Stomach (tissue), 9 donors: ENCODE data around the gene GSG1L. TPM values are rescaled to one million over a fixed set of nuclear protein-coding genes. Genes with fewer than 3 reads are reported as not detected.

Experiments
- DNase-seq, 2 donors: peaks; one replicate each; pipeline versions ENCODE4 v3.0.0 to v3.0.0-alpha.2; 2013 to 2019
- H3K27ac ChIP-seq, 5 donors: fragments of 200-600 bp in 4 of 5; sonication (generic) in 4 of 5; one replicate each; pipeline ENCODE4 v1.5.1; 2013 to 2019; ENCODE audit warnings: mild to moderate bottlenecking in 1 of 5, moderate library complexity in 1 of 5
- H3K27me3 ChIP-seq, 3 donors: fragments of 200-600 bp; sonication (generic); one replicate each; pipeline ENCODE4 v1.5.1; 2017 to 2019; ENCODE audit warnings: mixed run types in 1 of 3
- H3K36me3 ChIP-seq, 4 donors: fragments of 200-600 bp; sonication (generic); 1 replicate in 3 of 4; 2 replicates in 1 of 4; pipeline ENCODE4 v1.5.1; 2016 to 2019
- H3K4me1 ChIP-seq, 4 donors: fragments of 200-600 bp; sonication (generic); one replicate each; pipeline ENCODE4 v1.5.1; 2016 to 2019
- H3K4me3 ChIP-seq, 4 donors: fragments of 200-600 bp; sonication (generic) in 3 of 4; one replicate each; pipeline ENCODE4 v1.5.1; 2016 to 2019; ENCODE audit warnings: mild to moderate bottlenecking in 1 of 4
- H3K9me3 ChIP-seq, 4 donors: fragments of 200-600 bp; sonication (generic); one replicate each; pipeline ENCODE4 v1.5.1; 2016 to 2019
- EP300 ChIP-seq: sonication (generic); formaldehyde crosslinking; IDR thresholded peaks from one replicate; pipeline ENCODE4 v1.6.1; 2017; ENCODE audit warnings: antibody characterized with exemption
- POLR2A ChIP-seq, 4 donors: fragments of 450-650 bp; IDR thresholded peaks; one replicate each; pipeline ENCODE4 v1.6.1; 2016; ENCODE audit warnings: antibody characterized with exemption in 4 of 4, control low read depth in 2 of 4, mild to moderate bottlenecking in 1 of 4, moderate library complexity in 1 of 4
- POLR2AphosphoS5 ChIP-seq, 3 donors: sonication (generic); formaldehyde crosslinking; IDR thresholded peaks; one replicate each; pipeline ENCODE4 v1.6.1; 2016; ENCODE audit warnings: antibody characterized with exemption in 3 of 3
- WGBS, 5 donors: extraction: QIAGEN DNeasy Blood & Tissue Kit in 3 of 5; methylation state at CpG; one replicate each; pipeline versions ENCODE4 v1.1.5 to v1.1.7; 2013 to 2018; 5-methylcytosine and 5-hydroxymethylcytosine counted together
- intact Hi-C: fragments of 100-400 bp; cut with DNase I; formaldehyde crosslinking; loops from one replicate; pipeline ENCODE4 v1.15.1; 2023; ENCODE audit warnings: low total_unique reads
- polyA plus RNA-seq, 3 donors: library from polyadenylated mRNA; stranded (reverse); fragments of 200-250 nt; gene quantifications; one replicate each; pipeline ENCODE4 v1.2.3, GENCODE V29; 2013
- total RNA-seq, 5 donors: library from RNA; depleted of rRNA; stranded (reverse); fragments of >200 nt; gene quantifications; one replicate each; pipeline versions ENCODE4 v1.1.0 to v1.2.3, GENCODE V29; 2014 to 2016
- TF ChIP-seq, protein P1 (sequence below), 7 experiments: fragments of 450-650 bp in 4 of 7; fragments of 200-600 bp in 3 of 7; sonication (generic) in 3 of 7; IDR thresholded peaks; one replicate each; pipeline ENCODE4 v1.5.1; 2016 to 2019; ENCODE audit warnings: antibody characterized with exemption in 7 of 7, control low read depth in 2 of 7, mild to moderate bottlenecking in 1 of 7
- donor health status: healthy with polysubstance abuse.
- donor health status: Bipolar disorder and iron deficiency.
- donor health status: healthy.

GSG1L gene
- total and polyA plus RNA-seq, 8 donors = 0.06 TPM; not detected in 7

DNA sequence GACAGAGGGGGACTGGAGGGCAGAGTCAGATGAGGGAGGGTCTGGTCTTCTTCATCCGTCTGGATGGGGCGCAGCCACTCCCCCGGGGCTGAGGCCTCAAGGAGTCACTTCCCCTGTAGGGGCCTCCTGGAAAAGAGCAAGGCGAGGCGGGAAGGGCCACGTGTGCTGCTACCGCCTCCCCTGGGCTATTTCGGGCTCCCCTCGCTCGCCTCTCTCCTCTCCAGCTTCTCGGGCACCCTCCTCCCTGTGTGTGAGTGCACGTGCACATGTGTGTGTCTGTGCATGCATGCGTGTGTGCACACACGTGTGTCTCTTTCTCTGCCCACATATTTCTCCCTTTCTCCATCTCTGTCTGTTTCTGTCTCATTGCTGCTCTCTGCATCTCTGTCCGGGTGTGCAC is 10.1 kb downstream of the GSG1L start:
- Histone ChIP-seq H3K4me1 (no peaks in the 10 kb centered on the region), H3K36me3 (no peaks in the 10 kb centered on the region), H3K4me3 (no peak overlapping the region), H3K27me3 (peaks cover 0 to 71% (median 2%) of the 10 kb centered on the region in 3 donors), H3K27ac (no peak overlapping the region), H3K9me3 (peaks cover 0 to 11% (median 7%) of the 10 kb centered on the region in 4 donors)
- TF ChIP-seq EP300 = no peak
- no peak for TF ChIP-seq POLR2A (IDR thresholded peaks at IDR 0.05)
- TF ChIP-seq, protein P1, sequence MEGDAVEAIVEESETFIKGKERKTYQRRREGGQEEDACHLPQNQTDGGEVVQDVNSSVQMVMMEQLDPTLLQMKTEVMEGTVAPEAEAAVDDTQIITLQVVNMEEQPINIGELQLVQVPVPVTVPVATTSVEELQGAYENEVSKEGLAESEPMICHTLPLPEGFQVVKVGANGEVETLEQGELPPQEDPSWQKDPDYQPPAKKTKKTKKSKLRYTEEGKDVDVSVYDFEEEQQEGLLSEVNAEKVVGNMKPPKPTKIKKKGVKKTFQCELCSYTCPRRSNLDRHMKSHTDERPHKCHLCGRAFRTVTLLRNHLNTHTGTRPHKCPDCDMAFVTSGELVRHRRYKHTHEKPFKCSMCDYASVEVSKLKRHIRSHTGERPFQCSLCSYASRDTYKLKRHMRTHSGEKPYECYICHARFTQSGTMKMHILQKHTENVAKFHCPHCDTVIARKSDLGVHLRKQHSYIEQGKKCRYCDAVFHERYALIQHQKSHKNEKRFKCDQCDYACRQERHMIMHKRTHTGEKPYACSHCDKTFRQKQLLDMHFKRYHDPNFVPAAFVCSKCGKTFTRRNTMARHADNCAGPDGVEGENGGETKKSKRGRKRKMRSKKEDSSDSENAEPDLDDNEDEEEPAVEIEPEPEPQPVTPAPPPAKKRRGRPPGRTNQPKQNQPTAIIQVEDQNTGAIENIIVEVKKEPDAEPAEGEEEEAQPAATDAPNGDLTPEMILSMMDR (IDR thresholded peaks at IDR 0.05) = no peak
- TF ChIP-seq POLR2AphosphoS5 (IDR thresholded peaks at IDR 0.05) = no peak
- intact Hi-C loops = no loop called here
- no peak for DNase-seq
- 27 to 43% (median 36%) methylated on average over 15 of the region's 15 CpGs for WGBS, 5 donors

DNA sequence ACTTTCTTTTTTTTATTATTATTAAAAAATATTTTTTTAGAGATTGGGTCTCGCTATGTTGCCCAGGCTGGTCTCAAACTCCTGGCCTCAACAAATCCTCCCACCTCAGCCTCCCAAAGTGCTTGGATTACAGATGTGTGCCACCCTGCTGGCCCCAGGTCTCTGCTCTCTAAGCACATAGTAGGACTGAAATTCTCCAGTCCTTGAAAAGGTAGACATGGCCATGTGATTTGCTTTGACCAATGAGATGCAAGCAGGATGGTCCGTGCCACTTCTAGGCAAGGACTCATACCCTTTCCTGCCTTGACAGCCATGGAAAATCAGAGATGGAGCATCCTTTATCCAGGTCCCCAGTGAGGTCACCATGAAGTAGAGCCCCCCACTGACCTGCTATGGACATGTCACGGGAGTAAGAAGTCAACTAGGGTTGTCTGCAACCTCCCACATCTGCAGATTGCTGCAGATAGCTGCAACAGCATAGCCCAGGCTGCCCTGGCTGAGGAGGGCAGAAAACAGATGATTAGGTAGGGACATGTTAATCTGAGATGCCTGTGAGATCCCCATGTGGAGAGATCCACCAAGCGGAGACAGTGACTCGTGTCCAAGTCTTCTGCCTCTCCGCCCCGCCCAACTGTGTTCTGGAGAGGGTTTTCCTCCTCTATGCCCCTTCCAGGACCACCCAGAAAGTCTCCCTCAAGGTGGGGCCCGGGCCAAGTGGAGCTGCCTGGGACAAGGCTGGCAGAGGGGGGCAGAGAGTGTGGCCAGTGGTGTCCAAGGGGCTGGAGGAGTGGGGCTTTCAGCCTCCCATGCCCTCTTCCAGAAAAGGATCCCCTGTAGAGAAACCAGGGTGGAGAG is 11.0 kb downstream of the GSG1L start:
- 70 to 83% (median 75%) methylated on average over 8 of the region's 8 CpGs for WGBS, 5 donors
- Histone ChIP-seq H3K27ac (no peak overlapping the region), H3K27me3 (peaks cover 0 to 64% (median 0%) of the 10 kb centered on the region in 3 donors), H3K9me3 (peaks cover 0 to 18% (median 12%) of the 10 kb centered on the region in 4 donors), H3K4me1 (no peaks in the 10 kb centered on the region), H3K4me3 (no peak overlapping the region), H3K36me3 (no peaks in the 10 kb centered on the region)
- DNase-seq = no peak
- TF ChIP-seq POLR2AphosphoS5 (IDR thresholded peaks at IDR 0.05) = no peak
- TF ChIP-seq POLR2A (IDR thresholded peaks at IDR 0.05) = no peak
- TF ChIP-seq, protein P1 (IDR thresholded peaks at IDR 0.05) = no peak
- no peak for TF ChIP-seq EP300
- intact Hi-C loops = no loop called here

DNA sequence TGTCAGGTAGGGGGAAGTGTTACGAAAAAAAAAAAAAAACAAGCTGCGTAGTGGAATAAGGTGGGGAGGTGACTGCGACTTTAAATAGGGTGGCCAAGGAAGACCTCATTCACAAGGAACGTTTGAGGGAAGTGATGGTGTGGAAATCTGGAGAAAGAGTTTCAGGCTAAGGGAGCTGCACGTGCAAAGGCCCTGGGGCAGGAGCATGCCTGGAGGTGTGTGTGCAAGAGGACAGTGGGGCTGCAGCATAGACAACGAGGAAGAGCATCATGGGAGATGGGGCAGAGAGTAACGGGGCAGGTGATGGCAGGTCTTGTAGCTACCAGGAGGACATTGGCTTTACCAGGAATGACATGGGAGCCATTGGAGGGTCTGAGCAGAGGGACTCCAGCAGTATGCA is 12.0 kb downstream of the GSG1L start:
- no peak overlapping the region for H3K27ac ChIP-seq
- peaks cover 0 to 53% (median 0%) of the 10 kb centered on the region in 3 donors for H3K27me3 ChIP-seq
- intact Hi-C loops = no loop called here
- H3K36me3 ChIP-seq = no peaks in the 10 kb centered on the region
- no peak for DNase-seq
- no peaks in the 10 kb centered on the region for H3K4me1 ChIP-seq
- 72 to 84% (median 80%) methylated on average over 7 of the region's 7 CpGs for WGBS, 5 donors
- H3K4me3 ChIP-seq = no peak overlapping the region
- H3K9me3 ChIP-seq = peaks cover 0 to 22% (median 12%) of the 10 kb centered on the region in 4 donors
- TF ChIP-seq POLR2AphosphoS5 (IDR thresholded peaks at IDR 0.05) (no peak), POLR2A (IDR thresholded peaks at IDR 0.05) (no peak), EP300 (no peak)
- TF ChIP-seq, protein P1 (IDR thresholded peaks at IDR 0.05) = no peak

DNA sequence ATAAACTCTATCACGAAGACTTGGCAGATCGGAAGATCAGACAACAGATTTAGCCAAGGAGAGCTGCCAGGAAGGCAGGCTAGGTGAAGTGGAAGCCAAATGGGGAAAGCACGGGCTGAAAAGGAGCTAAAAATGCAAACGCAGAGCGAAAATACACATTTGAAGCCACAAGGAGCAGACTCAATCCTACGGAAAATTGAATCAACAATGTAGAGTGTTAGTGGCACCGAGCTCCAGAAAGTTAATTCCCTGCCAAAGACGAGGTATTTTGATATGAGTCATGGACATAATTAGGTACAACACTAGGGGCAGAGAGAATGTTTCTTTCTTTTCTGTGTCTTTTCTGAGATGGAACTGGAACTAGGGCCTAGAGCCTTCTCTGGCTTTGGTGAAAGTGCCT is 20.7 kb downstream of the GSG1L start:
- TF ChIP-seq POLR2AphosphoS5 (IDR thresholded peaks at IDR 0.05) = no peak
- no peak for TF ChIP-seq EP300
- no peak for TF ChIP-seq POLR2A (IDR thresholded peaks at IDR 0.05)
- TF ChIP-seq, protein P1 (IDR thresholded peaks at IDR 0.05) = no peak
- WGBS, 5 donors = 47 to 68% (median 63%) methylated on average over 8 of the region's 8 CpGs
- H3K36me3 ChIP-seq = no peaks in the 10 kb centered on the region
- intact Hi-C loops = no loop called here
- DNase-seq = no peak
- H3K27ac ChIP-seq = no peak overlapping the region
- H3K27me3 ChIP-seq = peaks cover 0 to 7% (median 0%) of the 10 kb centered on the region in 3 donors
- no peak overlapping the region for H3K4me3 ChIP-seq
- peaks cover 0 to 9% (median under 1%) of the 10 kb centered on the region in 4 donors for H3K9me3 ChIP-seq
- H3K4me1 ChIP-seq = no peaks in the 10 kb centered on the region
